ENCODE measurements around the gene NTRK3. TPM values are rescaled to one million over a fixed set of nuclear protein-coding genes. Genes with fewer than 3 reads are reported as not detected.

The NTRK3 gene
- total RNA-seq, 2 experiments from 2014 or later = not detected

GRCh38 chr15:88255484-88256278 is 858 bp downstream of the NTRK3 start:
- CTCF ChIA-PET = no interaction called here
- Mint-ChIP-seq H3K27ac (no peak overlapping the region), H3K4me3 (no peak overlapping the region), H3K9me3 (ENCODE audit: insufficient read depth) (no peaks in the 10 kb centered on the region), H3K36me3 (ENCODE audit: low read depth) (no peaks in the 10 kb centered on the region), H3K4me1 (ENCODE audit: low read depth) (peaks cover 19% of the 10 kb centered on the region), H3K27me3 (ENCODE audit: low read depth) (peaks cover 54% of the 10 kb centered on the region)
- POLR2A ChIA-PET = no interaction called here
- ATAC-seq (no peak), DNase-seq (no peak)

- CTCF ChIA-PET = no interaction called here
- Mint-ChIP-seq H3K27ac (no peak overlapping the region), H3K9me3 (ENCODE audit: insufficient read depth) (no peaks in the 10 kb centered on the region), H3K4me3 (no peak overlapping the region), H3K4me1 (ENCODE audit: low read depth) (peaks cover 19% of the 10 kb centered on the region), H3K36me3 (ENCODE audit: low read depth) (no peaks in the 10 kb centered on the region), H3K27me3 (ENCODE audit: low read depth) (peaks cover 52% of the 10 kb centered on the region)
- DNase-seq (no peak), ATAC-seq (no peak)
- POLR2A ChIA-PET = no interaction called here
Observed at GRCh38 chr15:88255087-88255483, 1.5 kb downstream of the NTRK3 start.

- peaks cover 31% of the 10 kb centered on the region for H3K27me3 Mint-ChIP-seq (ENCODE audit: low read depth)
- POLR2A ChIA-PET = no interaction called here
Observed at GRCh38 chr15:88252441-88252840, 4.1 kb downstream of the NTRK3 start.

GRCh38 chr15:88250826-88251225 is 5.7 kb downstream of the NTRK3 start:
- H3K9me3 Mint-ChIP-seq (ENCODE audit: insufficient read depth) = no peaks in the 10 kb centered on the region
- no peak overlapping the region for H3K27ac Mint-ChIP-seq
- peaks cover 25% of the 10 kb centered on the region for H3K27me3 Mint-ChIP-seq (ENCODE audit: low read depth)
- H3K4me3 Mint-ChIP-seq = no peak overlapping the region
- H3K36me3 Mint-ChIP-seq (ENCODE audit: low read depth) = no peaks in the 10 kb centered on the region
- H3K4me1 Mint-ChIP-seq (ENCODE audit: low read depth) = peaks cover 8% of the 10 kb centered on the region
- POLR2A ChIA-PET = no interaction called here
- CTCF ChIA-PET = no interaction called here
- ATAC-seq (no peak), DNase-seq (no peak)

More at GRCh38 chr15:88252441-88252840, 4.1 kb downstream of the NTRK3 start:
- H3K36me3 Mint-ChIP-seq (ENCODE audit: low read depth) = no peaks in the 10 kb centered on the region
- peaks cover 18% of the 10 kb centered on the region for H3K4me1 Mint-ChIP-seq (ENCODE audit: low read depth)
- no peak for DNase-seq
- no peak for ATAC-seq
- no peak overlapping the region for H3K27ac Mint-ChIP-seq
- no peak overlapping the region for H3K4me3 Mint-ChIP-seq
- H3K9me3 Mint-ChIP-seq (ENCODE audit: insufficient read depth) = no peaks in the 10 kb centered on the region
- CTCF ChIA-PET = no interaction called here

GRCh38 chr15:88249220-88249619 is 7.3 kb downstream of the NTRK3 start:
- H3K4me3 Mint-ChIP-seq = no peak overlapping the region
- CTCF ChIA-PET = interaction anchor here (1.4 to 2.8 kb wide), 2 partner anchors 25 to 201 kb away, joined by 7 to 12 read pairs; no protein-coding TSS in a partner anchor
- peaks cover 16% of the 10 kb centered on the region for H3K27me3 Mint-ChIP-seq (ENCODE audit: low read depth)
- H3K27ac Mint-ChIP-seq = no peak overlapping the region
- H3K9me3 Mint-ChIP-seq (ENCODE audit: insufficient read depth) = no peaks in the 10 kb centered on the region
- DNase-seq (no peak), ATAC-seq (no peak)
- POLR2A ChIA-PET = no interaction called here
- H3K36me3 Mint-ChIP-seq (ENCODE audit: low read depth) = no peaks in the 10 kb centered on the region
- H3K4me1 Mint-ChIP-seq (ENCODE audit: low read depth) = no peaks in the 10 kb centered on the region

GRCh38 chr15:88247914-88248313 is 8.6 kb downstream of the NTRK3 start:
- H3K27ac Mint-ChIP-seq = no peak overlapping the region
- H3K27me3 Mint-ChIP-seq (ENCODE audit: low read depth) = peaks cover 8% of the 10 kb centered on the region
- no peaks in the 10 kb centered on the region for H3K4me1 Mint-ChIP-seq (ENCODE audit: low read depth)
- POLR2A ChIA-PET = no interaction called here
- H3K9me3 Mint-ChIP-seq (ENCODE audit: insufficient read depth) = no peaks in the 10 kb centered on the region
- no peak for DNase-seq
- no peaks in the 10 kb centered on the region for H3K36me3 Mint-ChIP-seq (ENCODE audit: low read depth)
- no peak for ATAC-seq
- CTCF ChIA-PET = interaction anchor here (1.0 to 2.8 kb wide), 8 partner anchors 10 to 203 kb away, joined by 3 to 12 read pairs (median 5); no protein-coding TSS in a partner anchor
- no peak overlapping the region for H3K4me3 Mint-ChIP-seq

- H3K36me3 Mint-ChIP-seq (ENCODE audit: low read depth) = no peaks in the 10 kb centered on the region
- DNase-seq (peak; percentile 76), ATAC-seq (peak; percentile 89)
- ChIA-PET POLR2A (no interaction called here), CTCF (interaction anchor here (0.8 to 3.5 kb wide), 11 partner anchors 11 to 204 kb away, joined by 3 to 18 read pairs (median 5); no protein-coding TSS in a partner anchor)
- peaks cover 8% of the 10 kb centered on the region for H3K27me3 Mint-ChIP-seq (ENCODE audit: low read depth)
- no peak overlapping the region for H3K27ac Mint-ChIP-seq
- H3K4me1 Mint-ChIP-seq (ENCODE audit: low read depth) = no peaks in the 10 kb centered on the region
- no peak overlapping the region for H3K4me3 Mint-ChIP-seq
- H3K9me3 Mint-ChIP-seq (ENCODE audit: insufficient read depth) = no peaks in the 10 kb centered on the region
Observed at GRCh38 chr15:88246666-88247446, 9.7 kb downstream of the NTRK3 start.

GRCh38 chr15:88246081-88246480 is 10.5 kb downstream of the NTRK3 start:
- peaks cover 8% of the 10 kb centered on the region for H3K27me3 Mint-ChIP-seq (ENCODE audit: low read depth)
- H3K36me3 Mint-ChIP-seq (ENCODE audit: low read depth) = no peaks in the 10 kb centered on the region
- no peaks in the 10 kb centered on the region for H3K4me1 Mint-ChIP-seq (ENCODE audit: low read depth)
- ChIA-PET CTCF (interaction anchor here (0.8 to 3.5 kb wide), 11 partner anchors 10 to 204 kb away, joined by 3 to 18 read pairs (median 4); no protein-coding TSS in a partner anchor), POLR2A (interaction anchor here (0.8 kb wide), 1 partner anchor 15 kb away, joined by 5 read pairs; no protein-coding TSS in a partner anchor)
- no peak overlapping the region for H3K27ac Mint-ChIP-seq
- no peak overlapping the region for H3K4me3 Mint-ChIP-seq
- ATAC-seq (no peak), DNase-seq (no peak)
- no peaks in the 10 kb centered on the region for H3K9me3 Mint-ChIP-seq (ENCODE audit: insufficient read depth)

GRCh38 chr15:88243895-88244787 is 12.4 kb downstream of the NTRK3 start:
- no peaks in the 10 kb centered on the region for H3K4me1 Mint-ChIP-seq (ENCODE audit: low read depth)
- H3K9me3 Mint-ChIP-seq (ENCODE audit: insufficient read depth) = no peaks in the 10 kb centered on the region
- ATAC-seq = peak; percentile 47
- H3K36me3 Mint-ChIP-seq (ENCODE audit: low read depth) = no peaks in the 10 kb centered on the region
- CTCF ChIA-PET = interaction anchor here (0.7 to 3.5 kb wide), 17 partner anchors 8 to 1620 kb away, joined by 3 to 18 read pairs (median 4); partner anchors contain the start of gene NTRK3
- peaks cover 8% of the 10 kb centered on the region for H3K27me3 Mint-ChIP-seq (ENCODE audit: low read depth)
- no peak overlapping the region for H3K4me3 Mint-ChIP-seq
- peak; percentile 36 for DNase-seq
- POLR2A ChIA-PET = no interaction called here
- no peak overlapping the region for H3K27ac Mint-ChIP-seq

DNA sequence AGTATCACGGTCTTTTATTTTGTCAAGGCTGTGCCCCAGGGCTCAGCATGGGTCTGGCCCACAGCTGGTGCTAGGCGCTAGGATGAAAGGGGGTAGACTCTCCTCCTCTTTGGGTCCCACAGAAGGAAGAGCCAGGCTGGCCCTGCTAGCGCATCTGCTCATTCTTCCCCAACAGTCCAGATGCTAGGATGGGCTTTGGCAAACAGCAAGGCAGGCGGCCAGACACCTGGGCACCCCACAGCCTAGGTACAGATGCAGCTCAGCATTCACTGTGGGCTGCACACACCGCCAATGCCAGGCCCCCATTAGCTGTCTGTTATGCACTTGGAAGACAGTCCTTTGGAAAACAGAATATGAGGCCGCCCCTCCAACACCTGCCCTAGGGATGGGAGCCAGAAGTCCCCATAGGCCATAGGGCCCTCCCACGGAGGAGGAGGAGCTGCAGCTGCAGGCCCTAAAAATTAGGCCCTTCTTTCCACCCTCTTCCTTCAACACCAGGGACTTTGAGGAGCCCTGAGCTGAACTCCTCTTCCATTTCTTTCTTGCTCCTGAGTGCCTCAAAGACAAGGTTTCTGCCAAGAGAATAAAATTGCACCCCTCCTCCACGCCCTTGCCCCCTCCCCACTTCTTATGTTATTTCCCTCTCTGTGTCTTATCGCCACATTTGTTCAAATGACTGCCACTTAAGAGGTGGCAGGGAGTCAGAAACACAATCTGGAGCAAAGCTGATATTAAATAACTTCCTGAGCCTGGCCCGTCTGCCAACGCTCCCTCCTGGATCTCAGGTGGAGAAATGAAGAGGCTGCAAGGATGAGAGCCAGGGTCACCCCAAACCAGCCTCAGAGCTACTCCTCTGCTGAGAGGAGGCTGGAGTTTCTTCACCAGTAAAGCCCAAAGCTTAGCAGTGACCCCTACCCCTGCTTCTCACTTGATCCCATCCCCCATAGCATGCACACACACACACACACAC is 13.7 kb downstream of the NTRK3 start:
- no peak overlapping the region for H3K27ac Mint-ChIP-seq
- POLR2A ChIA-PET = no interaction called here
- no peaks in the 10 kb centered on the region for H3K36me3 Mint-ChIP-seq (ENCODE audit: low read depth)

More for the DNA sequence above, 13.7 kb downstream of the NTRK3 start:
- Mint-ChIP-seq H3K27me3 (ENCODE audit: low read depth) (peaks cover 10% of the 10 kb centered on the region), H3K4me1 (ENCODE audit: low read depth) (no peaks in the 10 kb centered on the region), H3K9me3 (ENCODE audit: insufficient read depth) (no peaks in the 10 kb centered on the region), H3K4me3 (no peak overlapping the region)
- CTCF ChIA-PET = interaction anchor here (0.8 to 1.0 kb wide), 2 partner anchors 15 to 85 kb away, joined by 3 to 4 read pairs; no protein-coding TSS in a partner anchor
- no peak for DNase-seq
- ATAC-seq = no peak
